NCI-H1092 (cell line): Measurements from ENCODE around the gene TFPT.
A peak's percentile ranks its signal among the peaks of the same experiment; 100 is the strongest.

Experiments used
- DNase-seq: peaks from one replicate; lab custom pipeline; 2025; lab: John Stamatoyannopoulos, UW

Gene TFPT

DNA sequence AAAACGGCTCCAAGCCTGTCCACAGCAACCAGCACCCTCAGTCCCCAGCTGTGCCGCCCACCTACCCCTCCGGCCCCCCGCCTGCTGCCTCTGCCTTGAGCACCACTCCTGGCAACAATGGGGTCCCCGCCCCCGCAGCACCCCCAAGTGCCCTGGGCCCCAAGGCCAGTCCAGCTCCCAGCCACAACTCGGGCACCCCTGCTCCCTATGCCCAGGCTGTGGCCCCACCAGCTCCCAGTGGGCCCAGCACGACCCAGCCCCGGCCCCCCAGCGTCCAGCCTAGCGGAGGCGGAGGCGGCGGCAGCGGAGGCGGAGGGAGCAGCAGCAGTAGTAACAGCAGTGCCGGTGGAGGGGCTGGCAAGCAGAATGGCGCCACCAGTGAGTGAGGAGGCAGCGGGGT lies 32.7 kb upstream of the TFPT start:
- DNase-seq = no peak

DNA sequence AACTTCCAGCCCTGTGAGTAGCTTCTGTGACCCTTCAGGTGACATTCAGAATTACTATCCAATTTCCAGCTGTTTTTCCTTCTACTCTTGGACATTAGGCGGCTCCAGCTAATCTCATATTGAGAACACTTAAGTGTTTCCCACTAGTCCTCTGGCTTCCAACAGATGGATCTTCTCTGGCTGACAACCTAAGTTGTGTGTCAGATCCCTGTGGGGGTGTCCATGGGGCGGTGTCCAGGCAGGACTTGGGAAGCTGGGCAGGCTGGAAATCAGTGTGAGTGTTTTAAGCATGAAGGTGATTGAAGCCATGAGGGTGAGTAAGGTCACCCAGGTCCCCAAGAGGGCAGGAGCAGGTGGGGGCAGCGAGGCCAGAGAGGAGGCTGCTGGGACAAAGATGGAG lies 32.2 kb upstream of the TFPT start:
- no peak for DNase-seq

DNA sequence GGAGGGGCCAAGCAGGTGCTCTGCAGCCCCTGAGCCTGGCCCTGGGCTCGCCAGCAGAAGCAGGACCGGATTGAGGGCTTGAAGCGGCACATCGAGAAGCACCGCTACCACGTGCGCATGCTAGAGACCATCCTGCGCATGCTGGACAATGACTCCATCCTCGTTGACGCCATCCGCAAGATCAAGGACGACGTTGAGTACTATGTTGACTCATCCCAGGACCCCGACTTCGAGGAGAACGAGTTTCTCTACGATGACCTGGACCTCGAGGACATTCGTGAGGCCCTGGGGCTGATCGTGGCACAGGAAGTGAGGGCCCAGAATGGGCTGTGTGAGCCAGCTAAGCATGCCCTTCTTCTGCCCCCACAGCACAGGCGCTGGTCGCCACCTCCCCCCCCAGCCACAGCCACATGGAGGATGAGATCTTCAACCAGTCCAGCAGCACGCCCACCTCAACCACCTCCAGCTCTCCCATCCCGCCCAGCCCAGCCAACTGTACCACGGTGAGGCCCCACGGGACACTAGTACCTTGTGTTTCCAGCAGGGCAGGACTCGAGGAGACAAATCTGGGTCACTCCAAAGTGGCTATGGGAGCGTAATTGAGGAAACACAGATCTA lies 30.2 kb upstream of the TFPT start:
- no peak for DNase-seq

DNA sequence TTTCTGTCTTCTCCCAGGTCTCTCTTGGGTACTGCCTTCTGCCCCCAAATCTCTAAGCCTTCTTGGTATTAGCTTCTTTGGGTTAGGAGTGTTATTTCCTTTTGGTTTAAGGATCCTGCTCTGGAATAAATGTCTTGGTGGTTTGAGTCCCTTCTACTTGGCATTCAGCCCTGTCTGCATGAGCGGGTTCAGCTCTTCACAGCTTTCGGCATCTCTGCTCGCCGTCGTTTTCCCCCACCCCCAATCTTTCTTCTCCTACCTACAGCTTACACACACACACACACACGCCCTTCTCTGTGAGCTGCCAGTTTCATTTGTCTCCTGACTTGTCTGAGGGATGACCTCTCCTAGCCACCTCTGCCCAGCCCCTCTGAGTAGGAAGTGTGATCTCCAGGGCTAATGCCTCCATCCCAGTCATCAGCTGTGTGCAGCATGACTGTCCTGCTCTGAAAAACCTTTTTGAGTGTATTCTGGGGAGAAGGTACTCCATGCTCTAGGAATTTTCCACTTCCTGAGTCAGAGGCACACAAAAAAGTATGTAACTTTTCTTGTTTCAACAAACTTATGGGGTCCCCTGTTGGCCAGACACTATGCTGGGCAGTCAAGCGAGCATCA lies 26.8 kb upstream of the TFPT start:
- no peak for DNase-seq

DNA sequence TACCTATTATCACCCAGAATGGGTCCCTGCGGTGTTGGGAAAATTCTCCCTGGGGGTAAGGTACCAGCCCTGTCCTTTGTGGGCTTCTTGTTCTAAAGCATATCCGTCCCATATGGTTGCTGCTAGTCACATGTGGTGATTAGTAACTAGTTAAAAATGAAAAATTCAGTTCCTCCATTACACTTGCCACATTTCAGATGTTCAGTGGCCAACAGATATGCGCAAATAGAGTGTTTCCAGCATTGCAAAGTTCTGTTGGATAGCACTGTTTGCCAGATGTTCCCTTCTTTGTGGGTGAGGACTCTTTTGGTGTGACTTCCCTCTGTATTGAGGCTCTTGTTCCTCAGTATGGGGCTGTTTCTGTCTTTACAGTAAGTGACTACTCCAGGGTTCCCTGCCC lies 25.9 kb upstream of the TFPT start:
- no peak for DNase-seq

DNA sequence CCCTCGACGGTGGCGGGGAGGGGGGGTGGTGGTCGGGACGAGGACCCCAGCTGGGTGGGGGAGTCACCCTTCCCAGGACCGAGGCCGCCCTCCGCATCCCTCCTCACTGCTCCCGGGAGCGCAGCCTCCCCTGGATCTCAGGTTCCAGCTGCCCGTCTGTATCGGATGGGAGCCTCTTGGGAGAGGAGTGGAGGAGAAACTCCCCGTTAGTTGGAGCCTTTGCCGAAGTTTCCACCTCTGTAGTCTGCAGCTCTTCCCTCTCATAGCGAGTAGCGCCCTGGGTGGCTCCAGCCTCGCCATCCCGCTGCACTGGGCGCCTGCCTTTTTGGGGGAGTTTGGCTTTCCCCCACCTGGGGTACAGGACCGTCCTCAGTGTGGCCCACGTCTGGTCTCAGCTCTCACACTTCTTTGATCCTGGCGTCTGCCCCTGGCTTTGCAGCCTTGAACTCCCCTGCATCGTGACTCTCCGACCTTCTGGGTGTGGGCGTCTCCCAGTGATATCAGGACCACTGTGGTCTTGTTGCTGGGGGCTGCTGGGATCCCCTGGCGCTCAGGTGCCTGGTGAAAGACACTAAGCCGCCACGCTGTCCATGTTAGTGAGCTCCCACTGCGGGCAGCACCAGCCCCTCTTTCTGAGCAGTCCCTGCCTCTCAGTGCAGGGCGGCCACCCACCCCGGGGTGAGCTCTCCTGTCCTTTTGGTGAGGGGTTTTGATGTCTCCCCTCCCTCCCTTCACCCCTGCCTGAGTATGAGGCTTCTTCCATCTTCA lies 23.2 kb upstream of the TFPT start:
- no peak for DNase-seq

DNA sequence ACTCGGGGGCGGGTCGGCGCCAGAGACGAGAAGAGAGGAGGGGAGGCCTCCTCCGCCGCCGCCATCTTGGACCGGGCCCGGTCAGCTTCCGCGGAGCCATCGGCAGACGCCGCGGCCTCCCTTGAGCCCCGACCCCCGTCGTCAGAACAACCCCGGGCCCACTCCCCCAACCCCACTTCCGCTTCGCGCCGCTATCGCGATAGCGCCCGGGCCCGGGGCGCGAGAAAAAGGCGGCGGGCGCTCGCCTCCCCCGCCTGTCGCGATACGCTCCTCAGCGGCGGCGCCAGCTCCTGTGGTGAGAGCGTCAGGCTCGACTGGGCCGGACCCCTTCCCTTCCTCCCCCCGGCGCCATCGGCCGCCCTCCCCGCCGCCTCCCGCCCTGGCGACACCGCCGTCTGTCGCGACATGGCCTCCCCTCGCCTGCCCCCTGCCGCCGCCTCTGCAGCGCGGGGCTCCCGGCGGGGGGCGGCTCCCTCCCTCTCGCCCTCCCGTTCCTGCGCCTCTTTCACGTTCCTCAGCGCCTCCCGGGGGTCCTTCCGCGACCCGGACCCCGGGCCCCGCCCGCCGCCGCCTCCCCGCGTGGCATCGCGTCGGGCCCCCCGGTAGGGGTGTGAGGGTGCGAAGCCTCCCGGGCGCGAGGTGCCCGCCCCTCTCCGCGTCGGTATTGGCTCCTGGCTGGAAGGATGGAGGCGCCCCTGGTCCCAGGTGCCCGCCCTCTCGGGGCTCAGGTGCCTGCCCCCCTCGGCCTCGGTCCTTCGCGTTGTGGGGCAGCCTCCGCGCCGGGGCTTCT lies 22.4 kb upstream of the TFPT start, which contains the start of gene CNOT3:
CNOT3 (plus strand) TSS at position 64 of the 790 bp plus-strand sequence. CDS start 5,217 bp downstream, outside the sequence.
- no peak for DNase-seq

DNA sequence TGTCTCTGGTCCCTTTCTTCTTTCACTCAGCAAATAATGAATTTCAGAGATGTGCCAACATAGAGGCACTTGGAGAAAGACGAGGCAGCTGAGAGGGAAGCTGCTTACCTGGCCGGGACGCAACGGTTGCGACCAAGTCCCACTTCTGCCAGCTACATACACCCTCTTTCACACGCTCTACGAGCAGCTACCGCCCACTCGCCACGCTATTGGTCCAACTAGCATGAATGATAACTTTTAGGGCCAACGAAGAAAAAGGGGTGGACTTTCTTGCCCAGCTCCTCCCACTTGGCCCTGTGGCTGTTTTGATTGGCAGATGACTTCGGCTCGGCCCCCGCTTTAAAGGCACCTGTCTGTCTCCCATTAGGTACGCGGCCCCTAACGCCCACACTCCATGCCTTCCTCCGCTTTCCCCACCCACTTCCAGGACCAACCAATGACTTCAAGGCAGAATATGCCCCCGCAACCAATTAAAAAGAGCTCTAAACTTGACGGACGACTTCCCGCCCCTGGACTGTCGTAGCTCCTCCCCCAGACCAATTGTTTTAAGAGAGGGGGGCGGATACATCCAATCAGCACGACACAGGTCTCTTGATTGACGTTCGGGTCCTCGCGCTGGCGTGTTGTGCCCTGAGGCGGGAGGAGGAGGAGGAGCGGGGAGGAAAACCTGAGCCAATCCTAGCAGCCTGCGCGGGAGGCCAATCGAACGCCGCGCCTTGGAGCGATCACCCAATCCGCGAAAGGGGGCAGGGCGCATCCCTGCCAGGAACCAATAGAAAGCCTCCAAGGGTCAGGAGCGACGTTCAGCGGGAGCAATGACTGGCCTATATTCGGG lies 21.6 kb upstream of the TFPT start:
- DNase-seq = peak; percentile 98

DNA sequence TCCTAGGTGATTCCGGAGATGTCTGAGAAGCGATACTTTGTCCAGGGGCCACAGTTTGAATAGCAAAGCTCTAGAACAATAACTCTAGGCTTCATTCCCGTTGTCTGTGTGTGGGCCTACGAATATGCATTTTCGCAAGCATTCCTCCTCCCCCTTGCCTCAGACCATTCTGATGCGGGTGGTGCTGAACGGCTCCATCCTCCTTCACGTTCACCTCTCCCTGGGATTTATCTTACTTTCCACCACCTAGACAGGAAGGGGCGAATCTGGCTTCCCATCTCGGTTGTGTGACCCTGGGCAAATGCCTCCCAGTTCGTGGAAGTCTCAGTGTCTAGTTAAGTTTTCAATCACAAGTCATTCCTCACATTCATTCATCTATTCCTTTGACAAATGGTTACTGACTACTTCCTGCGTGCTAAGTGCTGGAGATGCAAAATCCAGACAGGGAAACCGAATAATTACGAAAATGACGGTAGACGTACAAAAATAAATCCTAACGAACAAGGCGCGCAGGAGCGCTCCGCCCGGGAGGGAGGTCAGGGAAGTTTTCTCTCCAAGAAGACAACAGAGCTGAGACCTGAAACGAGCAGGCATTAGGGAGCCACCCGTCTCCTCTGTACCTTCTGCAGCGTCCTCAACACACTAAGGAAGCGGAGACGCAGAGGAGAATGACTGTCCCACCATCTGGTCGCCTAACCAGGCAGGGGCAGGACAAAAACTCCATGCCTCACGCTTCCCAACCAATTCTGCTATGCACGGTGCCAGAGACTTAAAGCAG lies 20.8 kb upstream of the TFPT start:
- DNase-seq = no peak

DNA sequence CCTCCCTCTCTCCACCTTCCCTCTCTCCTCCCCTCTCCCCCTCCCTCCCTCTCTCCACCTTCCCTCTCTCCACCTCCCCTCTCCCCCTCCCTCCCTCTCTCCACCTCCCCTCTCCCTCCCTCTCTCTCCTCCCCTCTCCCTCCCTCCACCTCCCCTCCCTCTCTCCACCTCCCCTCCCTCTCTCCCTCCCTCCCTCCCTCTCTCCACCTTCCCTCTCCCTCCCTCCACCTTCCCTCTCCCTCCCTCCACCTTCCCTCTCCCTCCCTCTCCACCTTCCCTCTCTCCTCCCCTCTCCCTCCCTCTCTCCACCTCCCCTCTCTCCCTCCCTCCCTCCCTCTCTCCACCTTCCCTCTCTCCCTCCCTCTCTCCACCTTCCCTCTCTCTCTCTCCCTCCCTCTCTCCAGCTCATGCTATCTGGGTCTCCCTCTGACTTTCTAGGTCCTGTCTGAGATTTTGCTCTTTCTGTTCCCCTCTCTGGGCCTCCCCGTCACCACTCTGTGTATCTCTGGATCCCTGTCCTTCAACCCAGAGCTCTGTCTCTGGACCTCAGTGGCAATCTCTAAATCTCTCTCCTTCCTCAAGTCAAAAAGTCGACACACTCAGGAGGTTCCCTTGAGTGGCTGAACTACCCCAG lies 18.6 kb upstream of the TFPT start:
- no peak for DNase-seq

DNA sequence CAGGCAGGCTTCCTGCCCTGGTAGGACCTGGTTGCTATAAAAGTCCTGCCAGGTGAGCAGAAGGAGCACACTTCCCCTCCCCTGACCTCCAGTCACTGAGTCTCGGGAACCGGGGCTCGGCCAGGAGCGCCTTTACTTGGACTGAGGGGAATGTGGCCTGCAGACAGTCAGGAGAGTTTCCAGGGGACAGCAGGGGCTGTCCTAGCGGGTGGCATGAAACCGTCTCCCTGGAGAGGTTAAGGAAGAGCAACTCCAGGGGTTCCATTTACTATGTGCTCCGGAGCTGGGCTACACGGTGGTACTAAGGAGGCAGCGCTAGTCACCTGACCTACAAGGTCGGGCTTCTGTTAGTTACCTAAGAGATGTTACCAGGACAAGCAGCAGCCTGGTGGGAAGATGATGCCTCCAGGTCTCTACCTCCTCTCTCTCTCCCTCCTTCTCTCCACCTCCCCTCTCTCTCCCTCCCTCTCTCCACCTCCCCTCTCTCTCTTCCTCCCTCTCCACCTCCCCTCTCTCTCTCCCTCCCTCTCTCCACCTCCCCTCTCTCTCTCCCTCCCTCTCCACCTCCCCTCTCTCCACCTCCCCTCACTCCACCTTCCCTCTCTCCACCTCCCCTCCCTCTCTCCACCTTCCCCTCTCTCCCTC lies 18.0 kb upstream of the TFPT start:
- DNase-seq = no peak

DNA sequence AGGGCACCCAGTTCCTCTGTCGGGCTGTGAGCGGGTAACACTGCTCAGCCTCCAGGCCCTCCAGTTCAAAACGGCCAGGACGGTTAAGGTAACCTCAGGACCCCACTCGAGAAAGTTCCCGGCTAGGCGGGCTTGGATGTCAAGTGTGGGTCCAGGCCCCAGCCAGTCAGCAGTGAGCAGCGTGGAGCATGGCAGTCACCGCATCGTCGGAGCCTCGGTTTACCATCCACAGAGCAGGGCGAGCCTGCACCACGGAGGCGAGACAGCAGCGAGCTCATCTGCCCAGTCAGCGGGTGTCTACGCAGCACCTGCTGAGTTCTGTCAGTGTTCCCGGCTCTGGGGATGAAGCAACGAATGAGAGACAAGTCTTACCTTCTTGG lies 14.2 kb upstream of the TFPT start:
- no peak for DNase-seq

DNA sequence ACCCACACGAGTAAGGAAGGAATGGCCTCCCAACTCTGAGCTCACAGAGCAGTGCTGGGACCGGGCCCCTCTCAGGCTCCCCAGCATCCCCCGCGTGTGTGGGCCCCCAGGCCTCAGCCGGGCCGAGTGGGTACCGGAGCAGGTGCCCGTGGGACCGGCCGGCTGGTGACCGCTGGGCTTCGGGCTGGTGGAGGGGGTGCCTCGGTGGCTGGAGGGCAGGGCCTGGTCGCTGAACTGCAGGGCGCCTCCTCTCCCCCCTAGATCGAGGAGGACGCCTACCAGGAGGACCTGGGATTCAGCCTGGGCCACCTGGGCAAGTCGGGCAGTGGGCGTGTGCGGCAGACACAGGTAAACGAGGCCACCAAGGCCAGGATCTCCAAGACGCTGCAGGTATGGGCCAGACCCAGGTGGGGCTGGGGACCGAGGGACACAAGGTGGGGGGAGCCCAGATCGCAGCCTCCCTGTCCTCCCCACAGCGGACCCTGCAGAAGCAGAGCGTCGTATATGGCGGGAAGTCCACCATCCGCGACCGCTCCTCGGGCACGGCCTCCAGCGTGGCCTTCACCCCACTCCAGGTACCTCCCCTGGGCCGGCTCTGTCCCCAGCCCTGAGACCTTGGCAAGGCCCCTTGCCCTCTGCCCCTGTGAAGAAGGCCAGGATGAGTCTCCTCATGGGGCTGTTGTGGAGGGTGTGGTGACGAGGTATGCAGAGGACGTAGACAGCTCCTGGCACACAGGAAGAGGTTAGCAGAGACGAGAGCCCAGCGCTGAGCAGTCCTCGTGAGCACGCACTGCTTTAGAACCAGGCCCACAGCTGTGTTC lies 13.5 kb upstream of the TFPT start:
- DNase-seq = no peak

DNA sequence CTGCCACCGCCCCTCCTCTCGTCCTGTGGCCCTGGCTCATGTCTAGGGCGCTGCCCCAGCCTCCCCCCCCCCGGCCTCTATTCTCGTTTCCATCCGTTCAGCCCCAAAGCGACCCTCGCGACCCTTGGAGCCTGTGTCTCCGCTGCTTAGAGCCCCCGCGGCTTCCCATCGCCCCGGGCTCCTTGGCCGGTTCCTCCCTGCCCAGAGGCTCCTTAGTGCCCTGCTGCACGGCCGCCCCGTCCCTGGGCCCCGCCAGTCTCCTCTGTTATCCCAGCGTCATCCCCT lies 12.9 kb upstream of the TFPT start:
- no peak for DNase-seq

DNA sequence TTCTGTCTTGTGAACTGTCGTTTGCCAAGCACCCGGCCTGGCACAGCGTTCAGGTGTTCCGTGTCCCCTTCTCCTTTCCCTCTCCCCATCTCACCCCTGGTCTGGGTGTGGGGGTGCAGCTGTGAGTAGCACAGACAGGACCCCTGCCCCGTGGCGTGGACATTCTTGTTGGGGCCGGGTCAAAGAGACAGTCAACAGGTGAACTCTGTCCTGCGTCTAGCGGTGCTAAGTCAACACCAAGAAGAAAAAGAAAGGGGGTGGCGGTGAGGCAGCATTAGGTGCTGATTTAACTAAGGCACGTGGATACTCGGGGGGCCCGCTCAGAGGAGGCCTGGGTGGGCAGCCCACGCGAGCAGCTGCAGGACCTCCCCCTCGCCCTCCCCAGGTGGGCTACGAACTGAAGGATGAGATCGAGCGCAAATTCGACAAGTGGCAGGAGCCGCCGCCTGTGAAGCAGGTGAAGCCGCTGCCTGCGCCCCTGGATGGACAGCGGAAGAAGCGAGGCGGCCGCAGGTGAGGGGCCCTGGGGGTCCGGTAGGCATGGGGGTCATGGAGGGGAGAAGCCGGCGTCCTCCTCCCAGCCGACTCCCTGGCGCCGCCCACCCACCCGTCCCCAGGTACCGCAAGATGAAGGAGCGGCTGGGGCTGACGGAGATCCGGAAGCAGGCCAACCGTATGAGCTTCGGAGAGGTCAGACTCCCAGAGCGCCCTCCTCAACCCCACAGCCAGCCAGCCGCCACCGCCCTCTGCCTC lies 12.4 kb upstream of the TFPT start:
- no peak for DNase-seq

DNA sequence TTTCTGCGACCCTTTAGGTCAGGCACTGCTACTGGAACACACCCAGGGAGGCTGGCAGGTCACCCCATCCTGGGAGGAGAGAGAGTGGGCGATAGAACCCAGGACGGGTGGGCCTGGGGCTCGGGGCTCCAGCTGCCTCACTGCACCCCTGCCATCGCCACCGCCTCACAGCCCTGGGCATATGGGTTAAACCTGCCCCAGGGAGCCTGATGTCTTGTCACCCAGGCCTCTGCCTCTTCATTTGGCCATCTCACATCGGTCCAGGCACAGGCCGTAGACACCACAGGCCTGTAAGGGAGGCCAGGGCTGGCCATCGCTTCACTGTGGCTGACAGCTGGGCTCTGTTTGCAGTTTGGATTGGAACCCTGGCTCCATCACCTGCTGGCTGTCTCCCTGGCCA lies 10.3 kb upstream of the TFPT start:
- no peak for DNase-seq

DNA sequence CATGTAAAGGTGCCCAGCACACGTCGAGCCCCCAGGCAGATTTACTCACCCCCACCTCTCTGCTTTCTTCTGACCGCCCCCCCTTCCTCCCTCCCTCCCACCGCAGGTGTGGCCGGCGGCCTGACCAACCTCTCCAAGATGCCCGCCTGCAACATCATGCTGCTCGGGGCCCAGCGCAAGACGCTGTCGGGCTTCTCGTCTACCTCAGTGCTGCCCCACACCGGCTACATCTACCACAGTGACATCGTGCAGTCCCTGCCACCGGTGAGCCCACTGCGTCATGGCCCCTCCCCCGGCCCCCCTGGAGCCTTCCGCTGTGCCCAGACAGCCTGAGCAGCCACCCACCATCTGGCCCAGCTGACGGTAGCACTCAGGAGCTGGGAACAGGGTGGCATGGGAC lies 8.9 kb upstream of the TFPT start:
- no peak for DNase-seq

DNA sequence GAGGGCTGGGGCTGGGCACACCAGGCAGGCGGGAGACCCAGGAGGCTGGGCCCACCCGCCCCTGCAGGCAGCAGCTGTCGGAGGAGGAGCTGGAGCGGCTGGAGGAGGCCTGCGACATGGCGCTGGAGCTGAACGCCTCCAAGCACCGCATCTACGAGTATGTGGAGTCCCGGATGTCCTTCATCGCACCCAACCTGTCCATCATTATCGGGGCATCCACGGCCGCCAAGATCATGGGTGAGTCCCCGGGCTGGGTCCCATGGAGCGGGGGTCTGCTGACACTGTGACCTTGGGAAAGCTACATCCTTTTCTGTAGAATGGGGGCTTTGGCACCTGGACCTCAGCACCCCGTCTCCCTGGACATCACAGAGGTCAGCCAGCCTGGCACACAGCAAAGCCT lies 8.2 kb upstream of the TFPT start:
- no peak for DNase-seq

DNA sequence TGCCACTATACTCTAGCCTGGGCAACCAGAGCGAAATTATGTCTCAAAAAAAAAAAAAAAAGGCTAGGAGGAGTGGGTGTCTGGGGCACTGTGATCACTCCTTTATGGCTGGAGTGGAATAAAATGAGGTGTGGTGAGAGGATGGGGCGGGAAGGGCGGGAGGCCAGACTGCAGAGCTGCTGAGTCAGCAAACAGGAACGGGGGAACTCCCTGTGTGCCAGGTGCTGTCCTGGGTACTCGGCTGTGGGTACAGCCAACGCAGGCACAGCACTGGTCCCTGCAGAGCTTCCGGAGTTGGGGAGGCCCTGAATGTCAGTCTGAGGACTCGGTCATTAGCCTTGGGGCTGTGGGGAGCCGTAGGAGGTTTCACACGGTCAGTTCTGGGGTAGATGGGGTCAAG lies 5.8 kb upstream of the TFPT start:
- DNase-seq = no peak
